Measurements from ENCODE around the gene DGKI. TPM values are rescaled to one million over a fixed set of nuclear protein-coding genes. Genes with fewer than 3 reads are reported as not detected.

DGKI gene
- total and polyA plus RNA-seq, 2 of the 4 experiments (the other 2 are of a cell fraction): 3.9 to 15.8 TPM

GRCh38 chr7:137351941-137352340, 494.8 kb downstream of the DGKI start:
- Histone ChIP-seq H3K79me1 (ENCODE audit: low read depth in 1 of 2, low read length in 2 of 2) (no peaks in the 10 kb centered on the region), H3K9me1 (ENCODE audit: insufficient read depth, low read length) (no peaks in the 10 kb centered on the region), H3K9ac (ENCODE audit: low read depth, low read length) (no peak overlapping the region), H4K5ac (ENCODE audit: low read depth, low read length) (no peak overlapping the region), H4K91ac (ENCODE audit: insufficient read depth, low read depth, low read length) (no peak overlapping the region), H3K4me3 (ENCODE audit: insufficient read depth, low read depth, low read length) (no peak overlapping the region), H2AK9ac (replicated peaks; ENCODE audit: low read depth, low read length, poor library complexity) (no peak overlapping the region), H3K4me1 (ENCODE audit: control insufficient read depth, insufficient read depth, low read length) (peaks cover 3% of the 10 kb centered on the region), H2AFZ (replicated peaks; ENCODE audit: low read length, poor library complexity) (no peak overlapping the region), H3K36me3 (ENCODE audit: control insufficient read depth, insufficient read depth, low read length) (no peaks in the 10 kb centered on the region), H3K4me2 (ENCODE audit: low read depth, low read length) (no peak overlapping the region), H3K27ac (ENCODE audit: insufficient read depth, low read length) (no peak overlapping the region), H2AK5ac (ENCODE audit: low read depth, low read length) (no peak overlapping the region), H2BK15ac (ENCODE audit: low read depth, low read length) (no peak overlapping the region), H3K9me3 (ENCODE audit: control insufficient read depth, insufficient read depth, low read length) (no peaks in the 10 kb centered on the region), H2BK20ac (ENCODE audit: low read depth, low read length) (no peak overlapping the region), H3K23ac (ENCODE audit: low read depth, low read length) (no peak overlapping the region), H4K8ac (ENCODE audit: low read depth in 2 of 2, low read length in 2 of 2) (no peak overlapping the region), H2BK5ac (ENCODE audit: low read depth, low read length, poor library complexity, severe bottlenecking) (no peak overlapping the region), H4K20me1 (ENCODE audit: insufficient read depth, low read length) (no peaks in the 10 kb centered on the region), H3K27me3 (ENCODE audit: control insufficient read depth, insufficient read depth, low read length) (no peaks in the 10 kb centered on the region), H3K18ac (ENCODE audit: low read depth, low read length) (no peak overlapping the region), H3K4ac (ENCODE audit: low read depth, low read length) (no peak overlapping the region), H3K14ac (replicated peaks; ENCODE audit: low read depth, low read length) (no peak overlapping the region), H3K56ac (ENCODE audit: extremely low read depth, insufficient read depth, low read length) (no peak overlapping the region), H2BK120ac (ENCODE audit: low read depth, low read length) (no peak overlapping the region)
- no TSS peak for BruUV-seq (replicated peaks)
- CTCF ChIA-PET: interaction anchor here (0.6 kb wide), 1 partner anchor 392 kb away, joined by 3 read pairs; no protein-coding TSS in a partner anchor
- intact Hi-C loops (cut with micrococcal nuclease) (no loop called here), dilution Hi-C loops (cut with HindIII; ENCODE audit: low sequenced_read_pairs, unreplicated experiment) (no loop called here), in situ Hi-C loops (cut with MboI; ENCODE audit: low sequenced_read_pairs) (no loop called here)
- TF ChIP-seq USF2 (IDR thresholded peaks at IDR 0.05; ENCODE audit: low read depth, low read length) (no peak), ELK1 (IDR thresholded peaks at IDR 0.05; ENCODE audit: borderline replicate concordance, low read depth, low read length) (no peak), BHLHE40 (IDR thresholded peaks at IDR 0.05; ENCODE audit: low read depth, low read length) (no peak), MXI1 (IDR thresholded peaks at IDR 0.05; ENCODE audit: borderline replicate concordance, low read depth, low read length) (no peak), FOS (IDR thresholded peaks at IDR 0.05; ENCODE audit: low read depth, low read length) (no peak), SMC3 (IDR thresholded peaks at IDR 0.05; ENCODE audit: low read depth, low read length) (no peak), MAZ (IDR thresholded peaks at IDR 0.05; ENCODE audit: borderline replicate concordance, low read depth, low read length) (no peak), MAFK (IDR thresholded peaks at IDR 0.05; ENCODE audit: low read depth, low read length) (no peak), RAD21 (IDR thresholded peaks at IDR 0.05; ENCODE audit: low read length) (no peak), NFE2L2 (IDR thresholded peaks at IDR 0.05; ENCODE audit: low read depth, low read length) (no peak), POLR2A (IDR thresholded peaks at IDR 0.05; ENCODE audit: low read depth, low read length) (no peak), CEBPB (IDR thresholded peaks at IDR 0.05; ENCODE audit: low read depth, low read length) (no peak), CHD1 (IDR thresholded peaks at IDR 0.05; ENCODE audit: low read depth, low read length) (no peak), CTCF (conservative IDR thresholded peaks at IDR 0.05; ENCODE audit: low read depth, low read length) (no peak), RCOR1 (IDR thresholded peaks at IDR 0.05; ENCODE audit: insufficient replicate concordance, low read length) (no peak), RFX5 (IDR thresholded peaks at IDR 0.05; ENCODE audit: low read depth, low read length) (no peak)
- ATAC-seq (ENCODE audit: low read depth): no peak
- no peak for DNase-seq
- POLR2A ChIA-PET (ENCODE audit: unreplicated experiment): no interaction called here
- WGBS, 2 experiments (ENCODE audit: extremely low coverage in 2 of 2, insufficient read length in 1 of 2): 56 to 100% methylated on average over 1 of the region's 2 CpGs
